Activated CD4-positive, CD25-positive, alpha-beta regulatory T cell treated with anti-CD3 and anti-CD28 coated beads, Interleukin-2, amount 50 U/mL, for 24 hours (primary cell): Measurements from ENCODE around the gene RPS6KB2.

Source experiments
- ATAC-seq, 2 donors: fragments of 150-1000 bp; cut with Tn5 transposase; one replicate each; pipeline ENCODE4 v1.10.0; 2021; ENCODE audit warnings: mild to moderate bottlenecking in 1 of 2, moderate library complexity in 1 of 2

RPS6KB2 gene

DNA sequence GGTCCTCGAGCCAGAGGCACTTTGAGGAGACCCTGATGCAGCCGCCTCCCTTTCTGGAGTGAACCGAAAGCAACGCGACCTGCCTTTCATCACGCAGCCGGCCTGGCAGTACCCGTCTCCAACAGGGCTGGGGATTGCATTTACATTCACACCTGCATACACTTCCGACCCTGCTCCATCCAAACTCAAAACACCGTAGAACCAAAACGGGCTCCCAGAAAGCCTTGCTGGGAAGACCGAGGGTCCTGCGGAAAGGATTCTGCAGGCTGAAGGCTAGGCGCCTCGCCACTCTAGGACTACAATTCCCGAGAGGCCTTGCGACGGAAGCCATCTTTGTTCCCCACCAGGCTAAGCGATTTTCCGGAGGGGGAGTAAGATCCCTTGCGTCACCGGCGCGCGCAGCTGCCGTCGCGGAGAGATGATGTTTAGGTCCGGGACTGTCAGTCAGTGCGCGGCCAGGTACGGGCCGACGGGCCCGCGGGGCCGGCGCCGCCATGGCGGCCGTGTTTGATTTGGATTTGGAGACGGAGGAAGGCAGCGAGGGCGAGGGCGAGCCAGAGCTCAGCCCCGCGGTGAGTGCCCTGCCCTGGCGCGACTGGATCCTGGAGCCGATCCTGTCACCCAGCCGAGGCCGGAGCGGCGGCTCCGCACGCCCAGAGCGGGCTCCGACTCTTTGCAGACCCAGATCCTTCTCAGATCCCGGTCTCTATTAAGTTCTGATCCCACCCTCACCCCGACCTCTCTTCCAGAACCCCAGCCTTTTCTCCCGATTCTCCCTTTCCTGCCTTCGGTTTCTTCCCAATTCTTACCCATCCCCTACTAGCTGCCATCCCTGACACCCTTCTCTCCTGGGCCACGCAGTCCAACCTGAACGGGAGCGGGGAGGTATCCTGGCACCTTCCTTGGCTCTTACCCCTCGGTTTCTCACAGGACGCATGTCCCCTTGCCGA, at the start of gene RPS6KB2:
Gene RPS6KB2 (plus strand): TSS at position 443 of the 950 bp plus-strand sequence. CDS start 52 bp downstream, at position 495.
- ATAC-seq = peak; percentile 88 to 90

DNA sequence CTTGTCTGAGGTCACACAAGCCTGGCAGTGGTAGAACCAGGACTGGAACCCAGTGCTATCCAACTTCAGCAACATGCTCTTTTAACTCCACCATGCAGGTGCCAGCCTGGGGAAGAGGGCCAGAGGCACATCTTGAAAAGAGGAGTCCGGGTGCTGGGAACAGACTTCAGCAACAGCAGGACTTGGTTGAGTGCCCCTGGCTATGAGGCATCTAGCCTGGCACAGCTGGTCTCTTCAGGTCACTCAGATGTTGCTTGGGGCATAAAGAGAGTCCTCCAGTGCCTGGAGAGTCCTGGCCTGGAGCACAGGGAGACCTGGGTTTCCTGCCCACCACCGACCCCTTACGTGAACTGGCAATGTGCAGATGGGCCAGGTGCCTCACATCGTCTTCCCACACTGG, 49.8 kb upstream of the RPS6KB2 start:
- ATAC-seq = no peak

DNA sequence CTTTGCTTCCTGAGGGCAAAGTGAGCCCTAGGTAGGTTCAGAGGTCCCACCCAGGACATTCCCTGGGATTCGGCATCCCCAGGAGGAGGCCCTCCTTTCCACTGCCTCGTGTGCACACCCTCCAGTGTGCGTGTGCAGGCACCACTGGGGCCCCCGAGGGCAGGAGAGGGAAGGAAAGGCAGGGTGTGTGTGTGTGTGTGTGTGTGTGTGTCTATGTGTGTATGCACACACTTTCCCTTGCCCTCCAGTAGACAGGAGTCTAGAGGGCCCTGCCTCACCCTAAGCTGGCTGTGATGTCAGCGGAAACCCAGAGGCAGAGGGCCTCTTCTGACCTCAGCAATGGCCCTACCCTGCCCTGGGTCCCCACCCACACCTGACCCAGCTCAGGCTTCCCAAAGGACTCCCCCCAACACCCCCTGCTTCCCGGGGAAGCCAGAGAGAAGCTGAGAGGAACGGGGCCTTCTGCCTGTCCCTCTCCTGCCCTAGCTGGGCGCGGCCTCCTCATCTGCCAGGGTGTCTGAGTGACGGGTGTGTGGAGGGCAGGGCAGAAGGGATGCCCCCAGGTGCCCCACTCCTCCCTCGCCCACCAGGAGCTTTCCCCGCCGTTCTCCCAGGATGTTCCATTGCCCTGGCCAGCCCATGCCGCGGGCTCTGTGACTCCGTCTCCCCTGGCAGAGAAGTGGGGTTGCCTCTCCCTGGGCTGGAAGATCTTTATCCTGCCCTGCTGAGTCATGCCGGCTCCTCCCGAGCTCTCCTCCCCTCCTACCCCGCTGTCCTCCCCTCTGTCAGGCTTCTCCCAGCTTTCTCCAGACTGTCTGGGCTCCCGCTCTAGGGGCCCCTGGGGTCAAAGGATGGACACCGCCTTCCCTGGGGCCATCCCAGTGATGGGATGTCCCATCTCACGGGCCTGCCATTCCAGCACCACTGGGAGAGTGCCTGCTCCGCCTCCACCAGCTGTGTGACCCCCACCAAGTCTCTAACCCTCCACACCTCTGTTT, 48.9 kb upstream of the RPS6KB2 start:
- ATAC-seq = no peak

DNA sequence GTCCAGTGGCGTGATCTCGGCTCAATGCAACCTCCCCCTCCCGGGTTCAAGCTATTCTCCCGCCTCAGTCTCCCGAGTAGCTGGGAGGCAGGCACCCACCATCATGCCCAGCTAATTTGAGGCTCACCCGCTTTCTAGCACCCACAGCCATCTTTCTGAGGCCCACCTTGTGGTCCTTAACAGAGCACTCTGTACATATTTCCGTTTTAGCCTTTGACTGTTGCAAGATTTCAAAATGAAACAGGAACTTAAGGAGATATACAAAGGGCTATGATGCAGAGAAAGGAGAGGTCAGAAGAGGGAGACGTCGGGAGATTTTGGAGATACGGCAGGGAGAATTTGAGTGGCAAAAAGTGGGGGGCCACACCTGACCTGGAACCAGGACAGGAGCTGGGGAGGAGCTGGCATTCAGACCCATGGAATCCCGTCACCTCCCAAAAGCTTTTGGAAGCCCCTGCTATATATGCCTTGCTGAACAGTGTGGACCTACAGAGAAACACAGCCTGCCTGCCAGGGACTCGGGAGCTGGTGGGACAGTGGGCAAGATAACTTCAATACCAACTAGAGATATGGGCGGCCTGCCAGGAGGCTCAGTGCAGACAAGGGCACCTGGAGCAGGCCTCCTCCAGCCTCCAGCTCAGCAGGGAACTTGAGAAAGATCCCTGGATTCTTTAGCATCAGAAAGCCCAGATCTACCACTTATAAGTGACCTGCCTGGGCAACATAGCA, 46.9 kb upstream of the RPS6KB2 start:
- no peak for ATAC-seq

DNA sequence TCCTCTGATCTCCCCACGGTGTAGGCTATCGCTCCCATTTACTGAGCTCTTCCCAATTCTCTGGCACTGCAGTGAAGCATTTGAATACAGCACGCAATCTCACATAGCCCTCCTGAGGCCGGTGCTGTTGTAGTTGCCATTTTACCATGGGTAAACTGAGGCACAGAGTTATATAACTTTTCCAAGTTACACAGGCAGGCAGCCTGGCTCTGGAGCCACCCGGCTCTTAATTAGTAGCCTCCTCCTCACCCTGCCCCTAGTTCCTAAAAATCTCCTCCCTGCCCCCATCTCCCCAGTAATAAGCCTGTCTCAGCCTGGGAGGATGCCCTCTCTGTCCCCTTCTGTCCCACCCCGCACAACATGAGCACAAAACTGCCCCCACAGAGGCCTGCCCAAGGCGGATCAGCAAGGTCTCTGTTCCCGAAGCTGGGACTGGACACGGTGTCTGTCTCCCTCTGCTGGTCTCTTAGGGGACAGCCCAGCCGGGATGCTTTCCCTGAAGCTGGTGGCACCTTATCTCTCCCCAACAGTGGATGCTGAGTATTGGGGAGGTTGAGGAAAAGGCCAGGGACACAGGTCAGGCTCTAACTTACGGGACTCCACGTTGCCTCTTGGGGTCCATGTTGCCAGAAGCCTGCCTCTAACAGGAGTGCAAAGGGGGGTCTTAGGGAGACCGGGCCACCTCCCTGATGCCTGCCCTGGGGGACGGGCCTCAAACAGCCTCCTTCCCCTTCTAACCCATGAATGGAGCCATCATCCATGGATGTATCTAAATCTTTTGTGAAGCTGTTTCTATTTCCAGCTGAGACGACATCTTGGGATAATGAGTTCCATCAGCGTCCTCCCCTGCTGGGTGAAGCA, 45.8 kb upstream of the RPS6KB2 start:
- peak; percentile 91 to 93 for ATAC-seq

DNA sequence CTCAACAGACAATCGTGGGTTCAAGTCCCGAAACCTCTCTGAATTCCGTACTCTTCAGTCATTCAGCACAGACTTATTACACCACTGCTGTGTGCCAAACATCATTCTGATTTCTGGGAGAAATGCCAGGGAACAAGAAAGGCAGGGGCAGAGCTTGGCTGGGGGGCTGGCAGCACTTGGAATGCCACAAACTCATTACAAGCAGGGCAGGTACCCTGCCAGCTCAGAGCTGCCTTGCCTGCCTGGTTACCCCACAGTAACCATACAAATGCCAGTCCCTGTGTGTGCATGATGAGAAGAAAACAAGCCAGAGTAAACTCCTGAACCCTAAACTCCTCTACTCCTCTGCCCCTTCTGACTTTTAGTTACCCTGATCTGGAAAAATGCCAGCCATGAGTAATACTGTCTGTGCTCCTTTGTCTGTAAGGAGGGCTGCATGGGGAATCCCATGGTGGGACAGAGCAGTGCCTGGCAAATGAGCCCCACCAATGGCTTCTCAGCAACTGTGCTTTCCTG, 43.4 kb upstream of the RPS6KB2 start:
- ATAC-seq = no peak

DNA sequence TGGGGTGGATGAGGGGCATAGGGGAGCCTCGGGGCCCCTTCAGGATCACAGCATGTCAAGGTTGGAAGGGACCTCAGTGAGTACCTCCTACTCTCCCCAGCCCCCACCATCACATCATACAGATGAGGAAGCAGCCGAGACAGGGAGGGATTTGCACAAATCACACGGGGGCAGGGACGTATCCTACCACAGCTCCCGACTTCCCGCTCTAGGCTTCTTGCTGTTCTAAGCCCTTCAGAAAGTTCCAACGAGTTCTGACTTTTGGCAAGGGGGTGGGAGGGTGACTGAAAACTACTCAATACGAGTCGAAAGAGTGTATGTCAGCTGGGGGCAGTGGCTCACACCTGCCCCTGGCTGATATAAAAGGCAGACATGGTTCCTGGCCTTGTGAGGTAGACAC, 41.2 kb upstream of the RPS6KB2 start:
- no peak for ATAC-seq

DNA sequence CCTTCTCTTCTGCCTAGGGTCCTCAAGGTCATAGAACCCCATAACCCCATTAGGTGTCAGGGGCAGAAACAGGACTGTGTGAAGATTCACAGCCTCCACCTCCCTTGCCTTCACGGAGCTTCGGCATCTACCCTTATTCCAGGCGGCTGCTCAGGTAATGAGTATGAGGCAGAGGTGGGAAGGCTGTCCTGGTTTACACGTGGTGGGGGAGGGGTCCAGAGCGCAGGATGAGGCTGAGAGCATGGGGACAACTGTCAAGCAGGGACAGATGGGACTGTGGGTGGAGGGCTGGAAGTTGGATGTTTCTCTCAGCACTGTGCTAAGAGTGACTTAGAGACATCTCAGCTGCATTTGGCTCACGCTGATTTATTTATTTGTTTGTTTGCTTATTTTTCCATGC, 40.8 kb upstream of the RPS6KB2 start:
- ATAC-seq = no peak

DNA sequence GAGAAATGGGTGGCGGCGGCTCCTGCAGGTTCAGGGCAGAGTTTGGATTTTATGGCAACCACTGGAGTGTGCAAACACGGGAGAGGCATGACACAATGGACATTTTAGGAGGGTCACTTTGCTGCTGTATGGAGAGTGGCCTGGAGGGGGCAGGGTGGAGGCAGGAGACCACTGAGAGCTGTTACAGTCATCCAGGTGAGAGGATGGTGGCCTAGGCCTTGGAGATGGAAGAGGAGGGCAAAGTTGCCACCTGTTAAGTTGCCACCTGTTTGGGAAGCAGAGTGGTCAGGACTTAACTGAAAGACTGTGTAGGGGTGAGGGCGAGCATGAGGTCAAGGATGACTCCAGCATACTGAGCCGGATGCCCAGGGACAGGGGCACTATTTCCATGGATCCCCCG, 38.8 kb upstream of the RPS6KB2 start:
- ATAC-seq = peak; percentile 42 to 49

DNA sequence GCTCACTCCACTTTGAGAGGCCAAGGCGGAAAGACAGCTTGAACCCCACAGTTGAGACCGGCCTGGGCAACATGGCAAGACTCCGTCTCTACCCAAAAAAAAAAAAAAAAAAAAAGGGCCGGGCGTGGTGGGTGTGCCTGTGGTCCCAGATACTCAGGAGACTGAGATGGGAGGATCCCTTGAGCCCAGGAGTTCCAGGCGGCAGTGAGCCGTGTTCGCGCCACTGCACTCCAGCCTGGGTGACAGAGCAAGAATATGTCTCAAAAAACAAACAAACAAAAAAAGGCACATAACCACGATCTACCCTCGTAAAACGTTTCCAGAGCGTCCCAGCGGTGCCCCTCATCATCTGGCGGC, 37.4 kb upstream of the RPS6KB2 start:
- ATAC-seq = no peak

DNA sequence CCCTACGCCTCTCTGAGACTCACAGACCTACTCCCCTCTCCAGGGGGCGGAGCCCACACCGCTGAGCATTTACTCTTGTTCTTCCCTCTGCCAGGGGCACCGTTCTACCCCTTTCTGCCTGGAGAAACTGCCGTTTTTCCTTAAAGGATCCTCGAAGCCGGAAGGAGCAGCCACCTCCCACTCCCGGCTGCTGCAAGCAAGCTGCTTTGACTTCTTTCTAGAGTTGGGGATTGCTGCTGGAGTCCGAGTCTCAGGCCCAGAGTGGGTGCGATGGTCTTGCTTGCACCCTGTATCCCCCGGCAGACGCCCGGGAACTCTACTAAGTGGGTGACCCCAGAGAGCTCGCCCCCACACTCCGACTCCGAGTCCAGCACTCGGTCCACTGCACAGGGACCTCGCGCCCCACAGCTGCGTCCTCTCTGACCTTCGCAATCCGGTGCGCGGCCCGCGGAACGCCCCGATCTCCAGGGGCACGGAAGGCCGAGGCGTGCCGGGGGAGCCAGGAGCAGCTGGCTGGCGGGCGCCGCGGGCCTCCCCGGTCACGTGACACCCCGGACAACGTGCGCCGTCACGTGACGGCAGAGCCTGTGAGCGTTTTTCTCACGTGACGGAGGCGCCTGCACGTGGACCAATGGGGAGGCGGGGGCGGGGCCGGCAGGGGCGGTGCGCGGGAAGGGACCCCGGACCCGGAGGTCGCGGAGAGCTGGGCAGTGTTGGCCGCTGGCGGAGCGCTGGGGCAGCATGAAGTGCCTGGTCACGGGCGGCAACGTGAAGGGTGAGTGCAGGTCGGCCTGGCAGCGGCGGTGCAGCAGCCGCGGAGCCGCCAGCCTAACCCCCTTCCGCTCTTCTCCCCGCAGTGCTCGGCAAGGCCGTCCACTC, 36.8 kb upstream of the RPS6KB2 start, which contains the start of gene RAD9A:
Gene RAD9A (plus strand): TSS at position 683 of the 879 bp plus-strand sequence. CDS start 59 bp downstream, at position 742.
- peak; percentile 77 to 82 for ATAC-seq

DNA sequence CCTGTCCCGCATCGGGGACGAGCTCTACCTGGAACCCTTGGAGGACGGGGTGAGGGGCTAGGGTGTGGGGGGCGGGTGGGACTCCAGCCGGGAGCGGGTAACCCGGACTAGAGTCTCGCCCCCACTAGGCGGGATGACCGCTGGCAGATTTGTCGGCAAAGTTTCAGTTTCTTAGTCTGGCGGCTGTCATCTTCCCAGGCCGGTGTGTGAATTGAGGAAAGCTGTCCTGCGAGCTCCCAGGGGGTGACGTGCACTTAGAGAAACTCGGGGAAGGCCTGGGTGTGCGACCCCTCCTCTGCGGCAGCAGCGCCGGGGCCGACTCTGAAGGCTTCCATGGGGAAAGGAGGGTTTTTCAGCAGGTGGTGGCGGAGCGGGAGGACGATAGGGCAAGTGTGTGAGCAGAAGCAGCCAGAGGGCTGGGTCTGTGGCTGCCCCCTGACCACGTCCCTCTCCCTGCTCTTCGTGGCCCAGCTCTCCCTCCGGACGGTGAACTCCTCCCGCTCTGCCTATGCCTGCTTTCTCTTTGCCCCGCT, 36.0 kb upstream of the RPS6KB2 start:
- no peak for ATAC-seq

DNA sequence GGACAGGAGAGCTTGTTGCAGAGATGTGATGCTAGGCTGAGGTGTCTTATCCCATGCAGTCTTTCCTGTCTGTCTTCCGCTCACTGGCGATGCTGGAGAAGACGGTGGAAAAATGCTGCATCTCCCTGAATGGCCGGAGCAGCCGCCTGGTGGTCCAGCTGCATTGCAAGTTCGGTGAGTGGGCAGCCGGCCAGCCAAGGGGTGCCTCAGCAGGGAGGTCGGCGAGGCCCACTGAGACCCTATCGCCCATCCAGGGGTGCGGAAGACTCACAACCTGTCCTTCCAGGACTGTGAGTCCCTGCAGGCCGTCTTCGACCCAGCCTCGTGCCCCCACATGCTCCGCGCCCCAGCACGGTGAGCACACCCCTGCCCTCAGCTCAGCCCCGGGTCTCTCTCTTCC, 34.9 kb upstream of the RPS6KB2 start:
- ATAC-seq = no peak

DNA sequence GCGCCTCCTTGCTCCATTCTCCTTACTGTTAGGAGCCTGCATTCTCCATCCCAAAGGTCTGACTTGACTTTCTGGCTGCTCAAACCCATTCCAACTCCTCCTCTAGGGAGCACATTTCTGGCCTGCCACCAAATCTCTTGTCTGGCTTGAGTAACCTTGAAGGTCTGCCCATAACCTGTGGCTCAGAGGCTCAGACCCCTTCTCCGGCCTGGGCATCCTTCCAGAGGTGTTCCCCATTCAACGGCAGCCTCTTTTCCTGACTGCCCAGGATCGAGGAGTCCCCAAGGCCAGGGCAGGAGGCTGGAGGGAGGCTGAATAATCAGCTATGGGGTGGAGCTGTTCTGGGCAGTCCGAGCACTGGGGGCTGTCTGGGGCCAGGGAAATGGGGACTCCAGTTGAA, 34.3 kb upstream of the RPS6KB2 start:
- ATAC-seq = no peak

DNA sequence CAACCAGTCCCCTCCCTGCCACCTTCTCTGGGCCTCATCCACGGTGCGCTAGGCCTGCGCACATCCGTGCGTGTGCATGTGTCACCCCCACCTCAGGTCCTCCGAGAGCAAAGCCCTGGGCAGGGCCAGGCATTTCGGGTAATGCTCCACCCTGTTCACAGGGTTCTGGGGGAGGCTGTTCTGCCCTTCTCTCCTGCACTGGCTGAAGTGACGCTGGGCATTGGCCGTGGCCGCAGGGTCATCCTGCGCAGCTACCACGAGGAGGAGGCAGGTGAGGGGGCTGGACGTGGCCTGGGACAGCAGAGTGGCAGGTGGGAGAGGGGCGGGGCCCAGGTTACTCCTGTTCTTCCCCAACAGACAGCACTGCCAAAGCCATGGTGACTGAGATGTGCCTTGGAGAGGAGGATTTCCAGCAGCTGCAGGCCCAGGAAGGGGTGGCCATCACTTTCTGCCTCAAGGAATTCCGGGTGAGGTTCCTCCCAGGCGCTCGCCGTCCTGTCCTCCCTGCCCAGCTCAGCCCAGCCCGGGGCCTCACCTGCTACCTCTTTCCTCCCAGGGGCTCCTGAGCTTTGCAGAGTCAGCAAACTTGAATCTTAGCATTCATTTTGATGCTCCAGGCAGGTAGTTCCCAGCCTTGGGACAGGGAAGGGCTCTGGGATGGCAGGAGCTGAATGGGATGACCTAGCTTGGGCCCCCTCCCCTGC, 32.6 kb upstream of the RPS6KB2 start:
- no peak for ATAC-seq

DNA sequence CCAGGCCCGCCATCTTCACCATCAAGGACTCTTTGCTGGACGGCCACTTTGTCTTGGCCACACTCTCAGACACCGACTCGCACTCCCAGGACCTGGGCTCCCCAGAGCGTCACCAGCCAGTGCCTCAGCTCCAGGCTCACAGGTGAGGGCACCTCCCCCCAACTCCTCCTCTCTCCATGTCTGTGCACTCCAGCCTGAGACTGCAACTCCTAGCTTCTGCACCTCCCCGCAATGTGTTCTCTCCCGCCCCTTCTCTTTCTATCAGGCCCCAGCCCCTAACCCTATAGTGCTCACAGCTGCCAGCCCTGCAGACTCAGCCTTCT, 32.1 kb upstream of the RPS6KB2 start:
- ATAC-seq = no peak

DNA sequence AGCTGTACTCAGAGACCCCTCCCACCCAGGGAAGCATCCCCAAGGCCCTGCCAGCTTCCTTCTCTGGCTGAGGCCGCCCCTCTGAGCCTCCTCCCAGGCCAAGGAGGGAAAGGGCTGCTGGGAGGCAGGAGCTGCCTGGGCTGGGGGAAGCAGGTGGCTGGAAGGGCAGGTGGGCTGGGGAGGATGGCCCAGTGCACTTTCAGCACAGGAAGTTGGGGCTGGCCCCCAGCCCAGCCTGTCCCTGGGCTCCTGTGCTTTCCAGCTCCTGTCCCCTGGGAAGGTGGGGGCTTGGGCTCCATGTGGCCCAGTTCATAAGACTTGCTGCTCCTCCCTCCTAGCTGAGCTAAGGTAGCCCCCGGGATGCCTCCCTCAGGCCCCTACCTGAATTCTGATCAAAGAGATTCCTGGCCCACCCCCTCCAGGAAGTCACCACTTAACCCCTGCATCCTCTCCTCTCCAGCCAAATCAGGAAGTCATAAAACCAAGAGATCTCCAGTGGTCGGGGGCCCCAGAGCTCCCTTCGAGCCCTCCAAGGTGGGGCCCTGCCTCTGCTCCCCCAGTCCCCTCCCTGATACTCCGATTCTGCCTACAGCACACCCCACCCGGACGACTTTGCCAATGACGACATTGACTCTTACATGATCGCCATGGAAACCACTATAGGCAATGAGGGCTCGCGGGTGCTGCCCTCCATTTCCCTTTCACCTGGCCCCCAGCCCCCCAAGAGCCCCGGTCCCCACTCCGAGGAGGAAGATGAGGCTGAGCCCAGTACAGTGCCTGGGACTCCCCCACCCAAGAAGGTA, 31.5 kb upstream of the RPS6KB2 start:
- no peak for ATAC-seq

DNA sequence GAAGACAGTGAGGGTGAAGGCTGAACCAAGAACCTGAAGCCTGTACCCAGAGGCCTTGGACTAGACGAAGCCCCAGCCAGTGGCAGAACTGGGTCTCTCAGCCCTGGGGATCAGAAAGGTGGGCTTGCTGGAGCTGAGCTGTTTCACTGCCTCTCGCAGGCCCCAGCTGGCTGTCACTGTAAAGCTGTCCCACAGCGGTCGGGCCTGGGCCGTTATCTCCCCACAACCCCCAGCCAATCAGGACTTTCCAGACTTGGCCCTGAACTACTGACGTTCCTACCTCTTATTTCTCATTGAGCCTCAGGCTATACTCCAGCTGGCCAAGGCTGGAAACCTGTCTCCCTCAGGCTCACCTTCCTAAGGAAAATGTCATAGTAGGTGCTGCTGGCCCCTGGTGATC, 30.8 kb upstream of the RPS6KB2 start:
- ATAC-seq = no peak
